HCT116 (cell line): ENCODE measurements around the gene ADK. TPM values are rescaled to one million over a fixed set of nuclear protein-coding genes. Genes with fewer than 3 reads are reported as not detected.
"Not testable (repeated sequence)": the region's sequence is repeated elsewhere in the genome, so short reads cannot be mapped to it uniquely, and the experiment has no call there.

Experiments used
- ATAC-seq: fragments of 200-7000 bp; cut with Tn5 transposase; 2 replicates; pipeline ENCODE4 v1.9.1; 2020; ENCODE audit warnings: mild to moderate bottlenecking, moderate library complexity
- BruUV-seq: library from RNA; stranded (reverse); fragments of 400-500 nt; replicated peaks from 2 replicates; lab custom pipeline; 2021; lab: Mats Ljungman, UMichigan
- CTCF ChIA-PET: fragments of 300-600 bp; sonication (Branson Sonifier 250); formaldehyde crosslinking; loops from one replicate; lab custom pipeline; 2021; ENCODE audit warnings: antibody characterized with exemption; lab: Charles Lee
- POLR2A ChIA-PET: fragments of 300-600, 350-600 bp; sonication (Branson Sonifier 250); formaldehyde crosslinking; loops from one replicate; lab custom pipeline; 2021; ENCODE audit warnings: antibody characterized with exemption; lab: Charles Lee
- RAD21 ChIA-PET, 2 experiments: fragments of 300-600 bp; sonication (Branson Sonifier 250); formaldehyde crosslinking; loops; one replicate each; lab custom pipeline; 2023; ENCODE audit warnings: low total read pairs in 2 of 2; ENCODE audit not compliant: uncharacterized antibody in 2 of 2, unreplicated experiment in 2 of 2, low non-redundant PET in 1 of 2; lab: Charles Lee
- DNase-seq: peaks from one replicate; pipeline ENCODE4 v3.0.0-alpha.2; 2010; ENCODE audit warnings: low read depth, low spot score
- H2AFZ ChIP-seq: fragments of 200-600 bp; shearing (Covaris generic), sonication (generic); 2 replicates; pipeline ENCODE4 v1.6.1; 2017; ENCODE audit warnings: low read depth, mixed run types, mixed read lengths, antibody characterized with exemption, low read length; ENCODE audit not compliant: poor library complexity, severe bottlenecking
- H3K27ac ChIP-seq: 2 replicates; pipeline ENCODE4 v1.5.1; 2012; ENCODE audit warnings: low read depth, low read length
- H3K27me3 ChIP-seq: fragments of 200-600 bp; sonication (generic); 2 replicates; pipeline ENCODE4 v1.6.1; 2016; ENCODE audit warnings: mixed run types, low read length, mixed read lengths; ENCODE audit not compliant: insufficient read depth
- H3K36me3 ChIP-seq, 2 experiments: fragments of 200-500 bp in 1 of 2; fragments of 200-600 bp in 1 of 2; sonication (Bioruptor generic) in 1 of 2; sonication (generic) in 1 of 2; 2 replicates each; pipeline versions ENCODE4 v1.5.1 to v1.6.1; 2014 to 2016; ENCODE audit warnings: low read length in 2 of 2, inconsistent platforms in 1 of 2, mixed read lengths in 1 of 2, mixed run types in 1 of 2; ENCODE audit not compliant: insufficient read depth in 2 of 2, control insufficient read depth in 1 of 2
- H3K4me1 ChIP-seq, 2 experiments: fragments of 200-600 bp in 1 of 2; sonication (generic) in 1 of 2; 2 replicates each; pipeline versions ENCODE4 v1.5.1 to v1.6.1; 2012 to 2017; ENCODE audit warnings: low read length in 2 of 2, inconsistent platforms in 1 of 2, mild to moderate bottlenecking in 1 of 2, mixed read lengths in 1 of 2, mixed run types in 1 of 2, moderate library complexity in 1 of 2; ENCODE audit not compliant: insufficient read depth in 2 of 2, control insufficient read depth in 1 of 2
- H3K4me2 ChIP-seq: fragments of 200-600 bp; sonication (generic); 2 replicates; pipeline ENCODE4 v1.6.1; 2017; ENCODE audit warnings: mixed run types, low read length, mixed read lengths
- H3K4me3 ChIP-seq, 2 experiments: fragments of 200-600 bp in 1 of 2; sonication (generic) in 1 of 2; replicated peaks in 1 of 2; 2 replicates each; pipeline ENCODE4 v1.5.1; 2011 to 2016; ENCODE audit warnings: low read length in 2 of 2, control low read depth in 1 of 2, low read depth in 1 of 2, mild to moderate bottlenecking in 1 of 2, mixed read lengths in 1 of 2, mixed run types in 1 of 2
- H3K79me2 ChIP-seq: fragments of 200-600 bp; sonication (generic); 2 replicates; pipeline ENCODE4 v1.6.1; 2017; ENCODE audit warnings: mild to moderate bottlenecking, mixed run types, low read length, moderate library complexity, mixed read lengths; ENCODE audit not compliant: insufficient read depth
- H3K9ac ChIP-seq: fragments of 200-600 bp; sonication (generic); 2 replicates; pipeline ENCODE4 v1.6.1; 2016; ENCODE audit warnings: low read length, mixed read lengths
- H3K9me2 ChIP-seq: fragments of 200-600 bp; sonication (generic), shearing (Covaris generic); 2 replicates; pipeline ENCODE4 v1.6.1; 2017; ENCODE audit warnings: mixed run types, mild to moderate bottlenecking, moderate library complexity; ENCODE audit not compliant: insufficient read depth
- H3K9me3 ChIP-seq, 2 experiments: fragments of 200-500 bp in 1 of 2; fragments of 200-600 bp in 1 of 2; sonication (Bioruptor generic) in 1 of 2; sonication (generic) in 1 of 2; 2 replicates each; pipeline ENCODE4 v1.6.1; 2014 to 2017; ENCODE audit warnings: low read length in 2 of 2, mixed read lengths in 2 of 2, inconsistent platforms in 1 of 2, low read depth in 1 of 2, mild to moderate bottlenecking in 1 of 2, mixed run types in 1 of 2, moderate library complexity in 1 of 2; ENCODE audit not compliant: control insufficient read depth in 1 of 2, insufficient read depth in 1 of 2
- H4K20me1 ChIP-seq: fragments of 200-600 bp; sonication (generic), shearing (Covaris generic); 2 replicates; pipeline ENCODE4 v1.6.1; 2017; ENCODE audit warnings: mixed run types, mild to moderate bottlenecking, moderate library complexity; ENCODE audit not compliant: insufficient read depth
- CEBPB ChIP-seq: IDR thresholded peaks from 2 replicates; pipeline ENCODE4 v1.6.1; 2012; ENCODE audit warnings: low read depth
- SP1 ChIP-seq: IDR thresholded peaks from 2 replicates; pipeline ENCODE4 v1.6.1; 2012; ENCODE audit warnings: low read depth
- intact Hi-C: fragments of 100-400 bp; cut with micrococcal nuclease; formaldehyde crosslinking; loops from 2 replicates; pipeline ENCODE4 v1.10.0; 2022
- total RNA-seq: library from RNA; stranded (reverse); gene quantifications from one replicate; pipeline ENCODE4 v1.2.1, GENCODE V29; 2021; ENCODE audit not compliant: unreplicated experiment

The ADK gene
- total RNA-seq, 1 experiment from 2014 or later = 55.0 TPM

GRCh38 chr10:74145133-74145532 is 5.9 kb upstream of the ADK start:
- Histone ChIP-seq H3K79me2 (peaks cover 89% of the 10 kb centered on the region), H3K36me3 (no peaks in the 10 kb centered on the region), H3K4me1 (peaks cover 14% of the 10 kb centered on the region in 2 experiments), H3K27me3 (no peaks in the 10 kb centered on the region), H3K9me3 (no peaks in the 10 kb centered on the region), H3K9ac (no peak overlapping the region), H3K9me2 (no peaks in the 10 kb centered on the region), H4K20me1 (no peaks in the 10 kb centered on the region), H2AFZ (no peak overlapping the region), H3K4me2 (no peak overlapping the region; the same call in 1 of the 2 replicates), H3K27ac (no peak overlapping the region; the same call in 1 of the 2 replicates), H3K4me3 (no peak overlapping the region)
- no TSS peak for BruUV-seq
- intact Hi-C loops = no loop called here
- ChIA-PET POLR2A (no interaction called here), CTCF (interaction anchor here (0.9 to 1.4 kb wide), 2 partner anchors 18 to 89 kb away, joined by 3 to 4 read pairs; no protein-coding TSS in a partner anchor), RAD21 (no interaction called here)
- DNase-seq (no peak), ATAC-seq (no peak)
- TF ChIP-seq SP1 (peak; percentile 14; the same call in 1 of the 2 replicates), CEBPB (no peak)

GRCh38 chr10:74146980-74147379 is 4.0 kb upstream of the ADK start:
- ATAC-seq, H2AFZ ChIP-seq, H3K36me3 ChIP-seq, H3K4me3 ChIP-seq, H3K4me2 ChIP-seq, H3K9ac ChIP-seq, H3K27me3 ChIP-seq, intact Hi-C loops, POLR2A ChIA-PET, H3K27ac ChIP-seq, H3K9me2 ChIP-seq, H3K9me3 ChIP-seq, CTCF ChIA-PET, RAD21 ChIA-PET, DNase-seq, H4K20me1 ChIP-seq, BruUV-seq: not testable (repeated sequence)
- peaks cover 82% of the 10 kb centered on the region for H3K79me2 ChIP-seq
- peaks cover 14 to 15% of the 10 kb centered on the region in 2 experiments for H3K4me1 ChIP-seq
